HS-27A (cell line): ENCODE measurements around the gene SAFB.
"Not testable (repeated sequence)": the region's sequence is repeated elsewhere in the genome, so short reads cannot be mapped to it uniquely, and the experiment has no call there.

Experiments
- DNase-seq: peaks from one replicate; pipeline ENCODE4 v3.0.0-alpha.2; 2012; ENCODE audit warnings: low read depth, missing footprints

The SAFB gene

GRCh38 chr19:5684694-5685430, 62.0 kb downstream of the SAFB start:
- no peak for DNase-seq

GRCh38 chr19:5686326-5686646, 63.4 kb downstream of the SAFB start:
- no peak for DNase-seq

- DNase-seq = peak; percentile 61
Measured at GRCh38 chr19:5686647-5687359, 63.9 kb downstream of the SAFB start.

- DNase-seq = no peak
Measured at GRCh38 chr19:5687360-5688198, 64.7 kb downstream of the SAFB start.

GRCh38 chr19:5688262-5688881, 65.5 kb downstream of the SAFB start:
- not testable (repeated sequence) for DNase-seq

GRCh38 chr19:5690125-5690954, 67.5 kb downstream of the SAFB start, which contains the start of gene RPL36:
RPL36 (plus strand) TSS chr19:5690295; CDS start chr19:5690508, 213 bp downstream.
- DNase-seq = peak; percentile 83

- DNase-seq = no peak
Measured at GRCh38 chr19:5690955-5691821, 68.3 kb downstream of the SAFB start.

GRCh38 chr19:5691822-5692722, 69.2 kb downstream of the SAFB start:
- DNase-seq = no peak

GRCh38 chr19:5692723-5693194, 69.9 kb downstream of the SAFB start:
- no peak for DNase-seq

- no peak for DNase-seq
Measured at GRCh38 chr19:5693195-5694166, 70.6 kb downstream of the SAFB start.

GRCh38 chr19:5694167-5694955, 71.5 kb downstream of the SAFB start:
- DNase-seq = no peak

GRCh38 chr19:5694956-5695648, 72.2 kb downstream of the SAFB start:
- DNase-seq = no peak

- no peak for DNase-seq
Measured at GRCh38 chr19:5695649-5696195, 72.8 kb downstream of the SAFB start.

GRCh38 chr19:5696196-5697021, 73.5 kb downstream of the SAFB start:
- no peak for DNase-seq
